C4-2B (cell line): Measurements from ENCODE around the gene PDXK.

Source experiments
- CTCF ChIP-seq: fragments of 450-650 bp; conservative IDR thresholded peaks from 2 replicates; pipeline ENCODE4 v1.5.1; 2017; ENCODE audit warnings: mild to moderate bottlenecking
- ZFX ChIP-seq: fragments of 450-650 bp; IDR thresholded peaks from 2 replicates; pipeline ENCODE4 v1.6.1; 2017

GRCh38 chr21:43691086-43691795 lies 27.7 kb upstream of the PDXK start:
- no peak for TF ChIP-seq CTCF
- no peak for TF ChIP-seq ZFX
